ENCODE results near the gene NBPF15.
"Not testable (repeated sequence)": the region's sequence is repeated elsewhere in the genome, so short reads cannot be mapped to it uniquely, and the experiment has no call there.

Gene NBPF15

GRCh38 chr1:144461136-144461759 is at the start of gene NBPF15:
NBPF15 (minus strand) TSS chr1:144461669; CDS start chr1:144440003, 21,666 bp downstream.
- in situ Hi-C loops (cut with MboI; ENCODE audit: low pct_unique_long_range_greater_than_20kb, low sequenced_read_pairs), result not testable (repeated sequence)
- DNase-seq, result peak; percentile 53

GRCh38 chr1:144496429-144496828 is 35.0 kb upstream of the NBPF15 start:
- DNase-seq; in situ Hi-C loops (cut with MboI; ENCODE audit: low pct_unique_long_range_greater_than_20kb, low sequenced_read_pairs): not testable (repeated sequence)

- DNase-seq; in situ Hi-C loops (cut with MboI; ENCODE audit: low pct_unique_long_range_greater_than_20kb, low sequenced_read_pairs): not testable (repeated sequence)
Observed at GRCh38 chr1:144494130-144494529, 32.7 kb upstream of the NBPF15 start.

DNA sequence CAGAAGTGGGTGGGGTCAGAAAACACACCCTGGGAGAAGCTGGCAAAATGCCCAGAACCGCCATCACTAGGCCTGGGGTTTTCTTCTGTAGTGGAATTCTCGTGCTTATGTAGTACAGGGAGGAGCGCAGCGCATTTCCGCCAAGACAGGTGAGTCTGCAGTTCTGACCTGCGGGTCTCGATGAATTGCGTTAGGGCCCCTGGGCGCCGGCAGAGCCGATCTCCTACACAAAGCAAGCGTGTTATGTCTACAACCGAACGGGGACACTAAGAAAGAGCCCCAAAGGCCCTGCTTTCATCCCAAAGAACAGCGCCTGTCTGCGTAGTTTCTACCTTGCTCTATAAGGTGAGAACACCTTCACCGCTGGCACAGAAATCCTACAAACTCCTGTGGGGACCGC is 28.9 kb upstream of the NBPF15 start:
- in situ Hi-C loops (cut with MboI; ENCODE audit: low pct_unique_long_range_greater_than_20kb, low sequenced_read_pairs); DNase-seq: not testable (repeated sequence)

GRCh38 chr1:144487002-144487401 is 25.5 kb upstream of the NBPF15 start:
- in situ Hi-C loops (cut with MboI; ENCODE audit: low pct_unique_long_range_greater_than_20kb, low sequenced_read_pairs), result not testable (repeated sequence)

DNA sequence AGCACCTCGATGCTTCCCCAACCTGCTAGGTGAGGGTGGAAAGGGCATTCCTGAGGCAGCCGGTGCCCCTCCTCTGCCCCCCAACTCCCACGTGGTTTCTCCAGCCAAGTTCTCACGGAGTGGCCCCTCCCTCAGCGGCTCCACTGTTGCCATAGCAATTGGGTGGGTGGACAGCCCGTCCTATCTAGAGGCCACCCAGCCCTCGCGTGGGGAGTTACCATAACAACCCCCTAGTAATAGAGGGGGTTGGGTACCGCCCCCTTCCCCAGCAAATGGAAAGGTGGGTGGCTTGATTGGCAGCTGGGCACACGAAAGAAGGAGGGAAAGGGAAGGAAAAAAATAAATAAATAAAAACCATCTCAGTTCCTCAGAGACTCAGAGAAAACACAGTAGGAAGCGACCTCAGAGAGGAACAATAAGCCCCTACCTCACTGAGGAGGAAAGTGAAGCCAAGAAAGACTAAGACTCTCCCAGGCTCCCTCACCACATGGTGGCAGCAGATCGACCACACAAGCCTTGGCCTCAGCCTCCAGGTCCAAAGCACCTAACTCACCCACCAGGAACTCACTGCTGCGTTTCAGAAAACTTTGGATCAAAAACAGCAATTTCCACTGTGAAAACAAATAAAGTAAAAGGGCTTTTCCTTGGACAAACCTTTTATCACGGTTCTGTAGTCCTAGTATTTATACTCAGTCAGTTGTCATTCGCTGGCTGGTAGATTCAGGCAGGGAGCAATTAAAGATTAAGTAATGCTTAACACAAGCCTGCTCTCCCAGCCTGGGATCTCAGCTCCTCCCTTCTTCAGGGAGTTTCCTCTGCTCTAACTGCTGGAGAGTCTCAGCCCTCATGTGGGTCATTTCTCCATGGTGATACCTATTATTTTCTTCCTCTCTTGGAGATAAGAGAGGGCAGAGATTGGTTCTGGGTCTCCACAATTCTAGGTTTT is 23.9 kb upstream of the NBPF15 start:
- in situ Hi-C loops (cut with MboI; ENCODE audit: low pct_unique_long_range_greater_than_20kb, low sequenced_read_pairs); DNase-seq: not testable (repeated sequence)

More at GRCh38 chr1:144487002-144487401, 25.5 kb upstream of the NBPF15 start:
- not testable (repeated sequence) for DNase-seq

DNA sequence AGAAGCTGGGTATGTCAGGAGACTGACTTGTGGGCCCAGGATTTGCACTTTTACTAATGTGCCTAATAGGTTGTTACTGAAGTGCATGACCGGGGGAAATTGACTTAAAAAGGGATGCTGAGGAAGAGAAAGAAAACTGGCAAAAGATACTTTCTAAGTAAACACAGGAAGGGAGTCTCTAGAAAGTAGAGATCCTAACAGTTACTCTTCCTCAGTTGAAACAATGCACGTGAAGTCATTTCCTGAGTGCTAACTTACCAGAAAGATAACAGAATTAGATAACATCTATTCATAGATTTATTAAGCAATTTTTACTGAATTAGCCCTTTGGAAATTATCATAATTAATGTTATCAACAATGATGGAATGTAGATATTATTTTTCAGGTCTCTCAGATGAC is 12.4 kb upstream of the NBPF15 start:
- in situ Hi-C loops (cut with MboI; ENCODE audit: low pct_unique_long_range_greater_than_20kb, low sequenced_read_pairs); DNase-seq: not testable (repeated sequence)

GRCh38 chr1:144471434-144471833 is 10.0 kb upstream of the NBPF15 start:
- in situ Hi-C loops (cut with MboI; ENCODE audit: low pct_unique_long_range_greater_than_20kb, low sequenced_read_pairs); DNase-seq: not testable (repeated sequence)

DNA sequence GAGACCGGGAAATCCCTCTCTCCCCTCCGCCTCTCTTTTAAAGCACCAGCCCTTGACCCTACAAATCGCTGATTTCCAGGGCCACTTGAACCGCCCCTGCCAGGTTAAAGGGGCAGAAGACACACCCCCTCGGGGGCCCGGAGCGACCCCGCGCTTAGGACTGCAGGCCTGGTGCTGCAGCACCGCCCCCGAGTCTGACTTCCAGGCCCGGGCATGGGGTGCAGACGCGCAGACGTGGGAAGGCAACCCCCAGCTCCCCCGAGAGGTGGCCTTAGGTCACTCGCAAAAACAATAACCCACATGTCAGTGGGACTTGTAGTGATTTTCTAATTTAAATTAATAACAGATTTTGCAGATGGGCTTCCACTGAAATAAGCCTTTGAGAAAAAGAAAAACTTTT is 309 bp upstream of the NBPF15 start:
- DNase-seq; in situ Hi-C loops (cut with MboI; ENCODE audit: low pct_unique_long_range_greater_than_20kb, low sequenced_read_pairs): not testable (repeated sequence)

- in situ Hi-C loops (cut with MboI; ENCODE audit: low pct_unique_long_range_greater_than_20kb, low sequenced_read_pairs); DNase-seq: not testable (repeated sequence)
Observed at GRCh38 chr1:144460686-144461085, 783 bp downstream of the NBPF15 start.

DNA sequence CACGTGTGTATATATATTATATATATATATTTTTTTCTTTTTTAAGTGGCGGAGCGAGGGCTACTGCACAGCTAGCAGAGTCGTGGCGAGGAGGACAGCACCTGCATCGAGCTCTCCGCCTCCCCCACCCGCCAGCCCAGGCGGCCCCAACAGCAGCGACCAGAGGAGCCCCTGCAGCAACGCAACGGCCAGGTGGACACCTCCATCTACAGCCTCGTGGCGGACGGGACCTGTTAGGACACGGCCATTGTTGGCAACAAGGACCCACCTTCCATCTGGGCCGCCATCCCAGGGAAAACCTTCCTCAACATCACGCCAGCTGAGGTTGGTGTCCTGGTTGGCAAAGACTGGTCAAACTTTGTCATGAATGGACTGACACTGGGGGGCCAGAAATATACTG is 19.1 kb downstream of the NBPF15 start:
- in situ Hi-C loops (cut with MboI; ENCODE audit: low pct_unique_long_range_greater_than_20kb, low sequenced_read_pairs); DNase-seq: not testable (repeated sequence)

DNA sequence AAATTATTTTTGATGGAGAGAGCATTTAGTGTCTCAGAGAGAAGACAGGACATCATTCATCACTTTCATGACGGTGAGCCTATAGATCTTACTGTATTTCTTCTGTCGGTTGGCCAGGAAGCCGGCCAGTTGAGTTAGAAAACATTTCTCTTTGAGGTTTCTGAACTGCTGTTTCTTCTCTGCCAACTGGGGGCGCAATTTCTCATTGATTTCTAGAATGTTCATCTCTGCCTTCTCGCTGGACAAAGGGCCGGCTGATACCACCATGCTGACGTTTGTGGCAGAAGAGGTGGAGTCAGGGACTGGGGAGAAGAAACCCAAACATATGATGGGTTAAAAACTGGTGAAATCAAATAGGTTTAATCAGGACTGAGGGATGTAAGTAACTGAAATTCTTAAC is 21.7 kb downstream of the NBPF15 start:
- in situ Hi-C loops (cut with MboI; ENCODE audit: low pct_unique_long_range_greater_than_20kb, low sequenced_read_pairs), result not testable (repeated sequence)

GRCh38 chr1:144418891-144419694 is 42.4 kb downstream of the NBPF15 start:
- DNase-seq, result not testable (repeated sequence)

More for the DNA sequence above, 21.7 kb downstream of the NBPF15 start:
- DNase-seq, result not testable (repeated sequence)

GRCh38 chr1:144413404-144414118 is 47.9 kb downstream of the NBPF15 start:
- DNase-seq; in situ Hi-C loops (cut with MboI; ENCODE audit: low pct_unique_long_range_greater_than_20kb, low sequenced_read_pairs): not testable (repeated sequence)

More at GRCh38 chr1:144418891-144419694, 42.4 kb downstream of the NBPF15 start:
- in situ Hi-C loops (cut with MboI; ENCODE audit: low pct_unique_long_range_greater_than_20kb, low sequenced_read_pairs), result not testable (repeated sequence)

DNA sequence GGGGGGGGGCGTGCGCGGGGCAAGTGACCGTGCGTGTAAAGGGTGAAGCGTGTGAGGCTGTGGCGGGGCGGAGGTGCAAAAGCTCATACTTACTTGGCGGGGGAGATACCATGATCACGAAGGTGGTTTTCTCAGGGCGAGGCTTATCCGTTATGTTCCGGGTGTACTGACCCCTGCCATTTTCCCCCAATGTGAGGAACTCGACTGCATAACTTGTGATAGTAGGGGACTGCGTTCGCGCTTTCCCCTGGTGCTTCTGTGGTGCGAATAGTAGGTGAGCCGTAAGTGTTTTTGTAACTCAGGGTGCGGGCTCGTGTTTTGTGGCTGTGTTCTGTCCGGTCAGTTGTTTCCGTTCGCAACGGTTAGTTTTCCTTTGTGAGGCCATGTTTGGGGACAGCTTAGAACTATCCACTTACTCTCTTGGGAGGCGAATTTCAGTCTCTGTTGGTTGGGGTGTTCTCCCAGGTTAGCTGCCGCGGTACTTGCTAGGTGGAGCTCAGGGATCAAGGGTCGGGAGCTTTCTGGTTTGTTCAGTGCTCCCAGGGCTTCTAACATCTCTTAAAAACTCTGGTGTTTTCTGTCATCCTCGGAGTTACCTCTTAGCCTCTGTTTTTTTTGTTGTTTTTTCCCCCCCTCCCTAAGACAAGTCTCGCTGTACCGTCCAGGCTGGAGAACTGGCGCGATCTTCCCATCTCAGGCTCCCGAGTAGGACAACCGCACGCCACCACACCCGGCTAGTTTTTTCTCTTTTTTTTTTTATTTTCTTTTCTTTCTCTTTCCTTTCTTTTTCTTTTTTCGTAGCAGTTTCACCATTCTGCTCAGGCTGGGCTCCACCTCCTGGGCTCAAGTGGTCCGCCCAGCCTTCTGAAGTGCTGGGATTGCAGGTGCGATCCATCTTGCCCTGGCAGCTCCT is 48.7 kb downstream of the NBPF15 start:
- in situ Hi-C loops (cut with MboI; ENCODE audit: low pct_unique_long_range_greater_than_20kb, low sequenced_read_pairs); DNase-seq: not testable (repeated sequence)

DNA sequence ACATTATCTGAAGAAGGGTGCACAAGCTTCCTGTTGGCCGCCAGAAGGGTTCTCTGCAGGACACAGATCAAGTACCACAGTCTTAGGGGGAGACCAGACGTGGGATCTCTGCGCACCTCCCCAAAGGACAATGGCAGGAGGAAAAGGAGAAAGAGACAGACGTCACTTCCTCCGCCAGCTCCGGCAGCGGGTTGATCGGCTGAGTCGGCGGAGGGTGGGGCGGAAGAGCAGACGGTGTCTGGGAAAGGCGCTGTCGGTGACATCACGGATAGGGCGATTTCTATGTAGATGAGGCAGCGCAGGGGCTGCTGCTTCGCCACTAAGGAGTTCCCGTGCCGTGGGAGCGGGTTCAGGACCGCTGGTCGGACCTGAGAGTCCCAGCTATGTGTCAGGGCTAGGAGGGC is 49.4 kb downstream of the NBPF15 start:
- DNase-seq; in situ Hi-C loops (cut with MboI; ENCODE audit: low pct_unique_long_range_greater_than_20kb, low sequenced_read_pairs): not testable (repeated sequence)

DNA sequence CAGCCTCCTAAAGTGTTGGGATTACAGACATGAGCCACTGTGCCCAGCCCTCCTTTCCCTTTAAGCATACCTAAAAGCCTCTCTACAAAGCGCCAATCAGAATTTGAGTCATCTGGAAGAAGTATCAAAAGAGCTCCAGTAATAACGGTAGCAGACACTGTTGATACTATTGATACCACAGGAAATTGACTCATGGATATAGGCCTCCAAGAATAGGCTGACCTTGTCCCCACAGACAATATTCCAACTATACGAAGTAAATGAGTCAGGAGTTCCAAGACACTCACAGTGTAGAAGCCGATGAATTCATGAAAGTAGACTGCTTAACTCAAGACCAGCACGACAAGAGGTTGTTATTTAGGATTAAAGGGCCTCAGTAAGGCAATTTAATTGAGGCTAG is 58.7 kb downstream of the NBPF15 start:
- in situ Hi-C loops (cut with MboI; ENCODE audit: low pct_unique_long_range_greater_than_20kb, low sequenced_read_pairs); DNase-seq: not testable (repeated sequence)

All from KBM-7 (cell line).